Mesendoderm (in vitro differentiated cells): ENCODE data around the gene TIFAB.

Experiments
- DNase-seq: peaks from one replicate; pipeline ENCODE4 v3.0.0; 2013
- H2AK5ac ChIP-seq: 2 replicates; pipeline ENCODE4 v1.6.1; 2013; ENCODE audit warnings: low read length, inconsistent platforms
- H2BK120ac ChIP-seq: 2 replicates; pipeline ENCODE4 v1.6.1; 2013; ENCODE audit warnings: low read depth, mild to moderate bottlenecking, low read length, moderate library complexity, mixed read lengths
- H2BK15ac ChIP-seq: replicated peaks from 2 replicates; pipeline ENCODE4 v1.6.1; 2013; ENCODE audit warnings: low read depth, mild to moderate bottlenecking, moderate library complexity
- H2BK5ac ChIP-seq: 2 replicates; pipeline ENCODE4 v1.6.1; 2013; ENCODE audit warnings: low read length, inconsistent platforms
- H3K18ac ChIP-seq: 2 replicates; pipeline ENCODE4 v1.6.1; 2013; ENCODE audit warnings: mild to moderate bottlenecking, low read length, mixed read lengths
- H3K23ac ChIP-seq: one replicate; pipeline ENCODE4 v1.6.1; 2013; ENCODE audit warnings: low read length
- H3K27ac ChIP-seq: 2 replicates; pipeline ENCODE4 v1.5.1; 2013; ENCODE audit warnings: low read depth, mild to moderate bottlenecking, inconsistent platforms, low read length, moderate library complexity
- H3K27me3 ChIP-seq: 2 replicates; pipeline ENCODE4 v1.6.1; 2013; ENCODE audit warnings: low read length, control low read depth, mild to moderate bottlenecking, inconsistent platforms; ENCODE audit not compliant: insufficient read depth, poor library complexity
- H3K36me3 ChIP-seq: 2 replicates; pipeline ENCODE4 v1.6.1; 2013; ENCODE audit warnings: low read length, inconsistent platforms; ENCODE audit not compliant: control insufficient read depth, insufficient read depth
- H3K4ac ChIP-seq: one replicate; pipeline ENCODE4 v1.6.1; 2013; ENCODE audit warnings: low read depth, mild to moderate bottlenecking, low read length, moderate library complexity
- H3K4me1 ChIP-seq: 2 replicates; pipeline ENCODE4 v1.6.1; 2013; ENCODE audit warnings: low read depth, low read length, inconsistent platforms; ENCODE audit not compliant: control insufficient read depth
- H3K4me2 ChIP-seq: 2 replicates; pipeline ENCODE4 v1.6.1; 2013; ENCODE audit warnings: low read length
- H3K4me3 ChIP-seq: 2 replicates; pipeline ENCODE4 v1.5.1; 2013; ENCODE audit warnings: mild to moderate bottlenecking, low read length
- H3K56ac ChIP-seq: one replicate; pipeline ENCODE4 v1.6.1; 2013; ENCODE audit warnings: low read length
- H3K79me1 ChIP-seq: 2 replicates; pipeline ENCODE4 v1.6.1; 2013; ENCODE audit warnings: low read length, inconsistent platforms
- H3K79me2 ChIP-seq: 2 replicates; pipeline ENCODE4 v1.6.1; 2013; ENCODE audit warnings: mild to moderate bottlenecking, low read length; ENCODE audit not compliant: control insufficient read depth, insufficient read depth
- H3K9ac ChIP-seq: 2 replicates; pipeline ENCODE4 v1.6.1; 2013; ENCODE audit warnings: low read length, inconsistent platforms
- H4K5ac ChIP-seq: one replicate; pipeline ENCODE4 v1.6.1; 2013; ENCODE audit warnings: low read length
- H4K8ac ChIP-seq: one replicate; pipeline ENCODE4 v1.6.1; 2013; ENCODE audit warnings: low read depth, mild to moderate bottlenecking, control low read depth, low read length, moderate library complexity
- WGBS: extraction: QIAGEN DNeasy Blood & Tissue Kit; methylation state at CpG from one replicate; pipeline ENCODE4 v1.1.7; 2013; ENCODE audit warnings: low lambda C conversion rate, missing lambda C conversion rate; ENCODE audit not compliant: insufficient coverage; ENCODE audit errors: extremely low coverage; 5-methylcytosine and 5-hydroxymethylcytosine counted together

The TIFAB gene

DNA sequence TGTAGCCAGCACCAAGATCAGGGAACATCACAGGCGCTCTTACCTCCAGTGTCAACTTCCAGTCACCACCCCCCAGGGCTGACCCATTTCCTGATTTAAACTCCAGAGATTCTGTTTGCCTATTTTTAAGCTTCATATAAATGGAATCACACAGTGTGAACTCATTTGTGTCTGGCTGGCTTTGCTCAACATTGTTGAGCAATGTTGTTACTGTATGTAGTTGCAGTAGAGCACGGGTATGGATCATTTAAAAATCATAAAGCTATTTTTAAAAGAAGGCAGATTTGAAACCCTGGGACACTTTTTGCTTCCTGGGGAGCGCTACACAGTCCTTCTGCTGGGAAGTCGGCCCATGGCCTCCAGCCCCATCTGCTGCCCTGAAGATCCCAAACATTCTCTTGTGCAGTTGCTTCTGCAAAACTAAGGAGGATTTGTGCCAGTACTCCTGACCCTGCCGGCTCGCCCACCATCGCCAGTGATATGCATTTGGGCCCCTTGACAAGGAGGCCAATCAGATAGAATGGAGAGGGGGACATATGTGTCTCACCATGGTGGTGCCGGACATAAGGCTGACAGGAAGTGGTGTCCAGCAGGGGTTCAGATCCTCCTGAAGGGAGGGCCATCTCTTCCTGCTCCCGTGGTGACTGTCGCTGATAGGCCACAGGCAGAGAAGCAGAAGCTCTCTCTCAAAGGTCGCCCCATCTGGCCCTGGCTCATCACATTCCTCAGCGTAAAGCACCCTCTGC, 18.3 kb downstream of the TIFAB start:
- no peaks in the 10 kb centered on the region for H3K27me3 ChIP-seq
- no peak overlapping the region for H2BK15ac ChIP-seq
- peak; percentile 51 for DNase-seq
- no peak overlapping the region for H3K4ac ChIP-seq
- H4K8ac ChIP-seq: no peak overlapping the region
- no peak overlapping the region for H2BK5ac ChIP-seq
- H3K79me2 ChIP-seq: no peaks in the 10 kb centered on the region
- H3K4me2 ChIP-seq: no peak overlapping the region
- H3K79me1 ChIP-seq: no peaks in the 10 kb centered on the region
- no CpG with 5 or more reads among the region's 12 CpGs for WGBS
- peaks cover 2% of the 10 kb centered on the region for H3K4me1 ChIP-seq
- H4K5ac ChIP-seq: no peak overlapping the region
- no peak overlapping the region for H3K4me3 ChIP-seq
- no peaks in the 10 kb centered on the region for H3K36me3 ChIP-seq
- H3K23ac ChIP-seq: no peak overlapping the region
- no peak overlapping the region for H2AK5ac ChIP-seq
- H2BK120ac ChIP-seq: no peak overlapping the region
- H3K56ac ChIP-seq: peak overlapping the region; percentile 37
- no peak overlapping the region for H3K18ac ChIP-seq
- H3K27ac ChIP-seq: no peak overlapping the region
- no peak overlapping the region for H3K9ac ChIP-seq

DNA sequence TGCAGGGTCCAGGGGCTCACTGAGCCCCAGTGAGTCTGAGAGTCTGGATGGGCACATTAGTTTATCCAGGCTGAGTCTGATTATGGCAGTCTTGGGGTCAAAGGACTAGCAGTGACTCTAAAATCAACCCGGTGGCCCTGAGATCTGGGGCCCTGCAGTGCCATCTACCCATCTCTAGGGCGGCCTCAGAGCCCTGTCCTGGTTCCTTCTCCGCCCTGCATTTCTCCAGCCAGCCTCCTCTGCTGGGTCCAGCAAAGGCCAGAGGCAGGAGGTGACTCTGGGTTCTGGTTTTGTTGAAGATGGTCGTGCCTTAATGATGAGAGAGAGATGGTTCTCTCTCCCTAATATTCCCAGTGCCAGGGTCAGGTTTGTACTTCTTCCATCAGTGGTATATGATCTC, 20.0 kb downstream of the TIFAB start:
- Histone ChIP-seq H3K4me2 (no peak overlapping the region), H3K23ac (no peak overlapping the region), H4K8ac (no peak overlapping the region), H3K56ac (no peak overlapping the region), H3K4ac (no peak overlapping the region), H2BK120ac (no peak overlapping the region), H3K9ac (no peak overlapping the region), H2BK15ac (no peak overlapping the region), H3K79me1 (no peaks in the 10 kb centered on the region), H3K27me3 (no peaks in the 10 kb centered on the region), H3K36me3 (no peaks in the 10 kb centered on the region), H2BK5ac (no peak overlapping the region), H3K18ac (no peak overlapping the region), H3K27ac (no peak overlapping the region), H3K4me3 (no peak overlapping the region), H3K79me2 (no peaks in the 10 kb centered on the region), H3K4me1 (peaks cover 2% of the 10 kb centered on the region), H4K5ac (no peak overlapping the region), H2AK5ac (no peak overlapping the region)
- no CpG with 5 or more reads among the region's 4 CpGs for WGBS
- DNase-seq: no peak

GRCh38 chr5:135430135-135430437, 22.1 kb downstream of the TIFAB start:
- Histone ChIP-seq H2BK120ac (no peak overlapping the region), H2AK5ac (no peak overlapping the region), H3K18ac (no peak overlapping the region), H3K79me2 (no peaks in the 10 kb centered on the region), H3K56ac (no peak overlapping the region), H3K79me1 (no peaks in the 10 kb centered on the region), H3K27me3 (no peaks in the 10 kb centered on the region), H3K4ac (no peak overlapping the region), H4K5ac (no peak overlapping the region), H4K8ac (no peak overlapping the region), H2BK5ac (no peak overlapping the region), H3K4me1 (peaks cover 2% of the 10 kb centered on the region), H2BK15ac (no peak overlapping the region), H3K4me3 (no peak overlapping the region), H3K23ac (no peak overlapping the region), H3K9ac (no peak overlapping the region), H3K27ac (no peak overlapping the region), H3K36me3 (no peaks in the 10 kb centered on the region), H3K4me2 (no peak overlapping the region)
- no CpG with 5 or more reads among the region's 7 CpGs for WGBS
- DNase-seq: no peak

DNA sequence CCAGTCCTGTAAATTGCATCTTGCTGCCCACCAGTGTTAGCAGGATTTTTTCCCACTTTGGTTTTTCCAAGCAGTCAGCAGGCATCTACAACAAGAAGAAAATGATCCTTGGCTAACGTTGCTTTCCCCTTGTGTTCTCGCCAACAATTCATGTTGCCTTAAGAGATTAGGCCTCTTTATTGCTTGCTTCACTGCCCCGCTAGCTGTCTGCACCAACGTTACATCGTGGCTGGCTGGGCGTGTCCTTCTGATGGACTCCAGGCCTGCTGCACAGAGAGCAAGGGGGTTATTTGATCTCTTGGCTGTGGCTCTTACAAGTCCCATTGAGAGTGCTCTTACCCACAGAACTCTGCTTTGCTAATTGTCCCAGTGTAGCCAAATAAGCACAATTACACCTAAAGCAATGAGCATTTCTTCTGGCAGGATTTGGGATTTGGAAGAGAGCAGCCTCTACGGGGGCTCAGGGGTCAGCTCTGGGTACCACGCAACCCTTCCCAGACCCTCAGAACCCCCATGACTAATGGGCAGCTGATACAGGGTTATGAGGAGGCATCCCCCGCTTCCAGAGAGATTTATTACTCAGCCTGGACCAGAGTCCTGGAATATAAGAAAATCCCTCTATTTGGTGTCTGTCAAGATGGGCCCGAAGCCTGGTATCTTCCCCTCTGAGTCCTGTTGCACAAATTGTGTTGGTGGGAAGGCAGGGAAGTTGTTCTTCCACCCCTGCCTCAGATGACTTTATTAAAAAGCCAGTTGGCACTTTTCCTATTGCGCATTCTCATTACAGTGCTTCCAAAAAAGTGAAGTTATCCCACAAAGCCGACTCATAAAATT, 22.6 kb downstream of the TIFAB start:
- no peak overlapping the region for H2BK15ac ChIP-seq
- no peak overlapping the region for H3K27ac ChIP-seq
- no peaks in the 10 kb centered on the region for H3K79me1 ChIP-seq
- no peak overlapping the region for H3K18ac ChIP-seq
- H3K9ac ChIP-seq: no peak overlapping the region
- H4K8ac ChIP-seq: no peak overlapping the region
- H2BK5ac ChIP-seq: no peak overlapping the region
- no peak for DNase-seq
- H3K79me2 ChIP-seq: no peaks in the 10 kb centered on the region
- no peaks in the 10 kb centered on the region for H3K36me3 ChIP-seq
- H2BK120ac ChIP-seq: no peak overlapping the region
- H3K4me3 ChIP-seq: no peak overlapping the region
- WGBS: no CpG with 5 or more reads among the region's 12 CpGs
- H3K56ac ChIP-seq: no peak overlapping the region
- H3K23ac ChIP-seq: no peak overlapping the region
- H3K27me3 ChIP-seq: no peaks in the 10 kb centered on the region
- peaks cover 3% of the 10 kb centered on the region for H3K4me1 ChIP-seq
- no peak overlapping the region for H4K5ac ChIP-seq
- no peak overlapping the region for H2AK5ac ChIP-seq
- H3K4ac ChIP-seq: no peak overlapping the region
- no peak overlapping the region for H3K4me2 ChIP-seq

GRCh38 chr5:135428586-135428985, 23.6 kb downstream of the TIFAB start:
- Histone ChIP-seq H3K79me2 (no peaks in the 10 kb centered on the region), H3K56ac (no peak overlapping the region), H3K4me1 (peaks cover 2% of the 10 kb centered on the region), H2BK120ac (no peak overlapping the region), H3K27me3 (no peaks in the 10 kb centered on the region), H3K4me2 (no peak overlapping the region), H3K23ac (no peak overlapping the region), H3K4ac (no peak overlapping the region), H4K8ac (no peak overlapping the region), H2BK5ac (no peak overlapping the region), H3K18ac (no peak overlapping the region), H4K5ac (no peak overlapping the region), H2AK5ac (no peak overlapping the region), H3K79me1 (no peaks in the 10 kb centered on the region), H2BK15ac (no peak overlapping the region), H3K36me3 (no peaks in the 10 kb centered on the region), H3K9ac (no peak overlapping the region), H3K4me3 (no peak overlapping the region), H3K27ac (no peak overlapping the region)
- no peak for DNase-seq
- no CpG with 5 or more reads among the region's 1 CpG for WGBS
